Adipose tissue (tissue), 3 donors: Measurements from ENCODE around the gene REEP3. TPM values are rescaled to one million over a fixed set of nuclear protein-coding genes. Genes with fewer than 3 reads are reported as not detected.

Experiments used
- H3K27ac ChIP-seq: one replicate; pipeline ENCODE4 v1.5.1; 2013; ENCODE audit warnings: low read depth, low read length
- WGBS, 3 donors: extraction: QIAGEN DNeasy Blood & Tissue Kit; methylation state at CpG; one replicate each; pipeline ENCODE4 v1.1.7; 2013; 5-methylcytosine and 5-hydroxymethylcytosine counted together
- polyA plus RNA-seq, 3 donors: library from polyadenylated mRNA; stranded (reverse); fragments of 200-250 nt; gene quantifications; one replicate each; pipeline ENCODE4 v1.2.3, GENCODE V29; 2013
- donor health status: healthy with polysubstance abuse.
- donor health status: Bipolar disorder and iron deficiency.
- donor health status: healthy.

The REEP3 gene
- polyA plus RNA-seq, 3 donors = 5.2 to 15.0 (median 13.9) TPM

GRCh38 chr10:63576501-63576900, 55.3 kb downstream of the REEP3 start:
- no peak overlapping the region for H3K27ac ChIP-seq
- 78 to 89% (median 88%) methylated on average over 1 of the region's 1 CpG for WGBS, 3 donors

DNA sequence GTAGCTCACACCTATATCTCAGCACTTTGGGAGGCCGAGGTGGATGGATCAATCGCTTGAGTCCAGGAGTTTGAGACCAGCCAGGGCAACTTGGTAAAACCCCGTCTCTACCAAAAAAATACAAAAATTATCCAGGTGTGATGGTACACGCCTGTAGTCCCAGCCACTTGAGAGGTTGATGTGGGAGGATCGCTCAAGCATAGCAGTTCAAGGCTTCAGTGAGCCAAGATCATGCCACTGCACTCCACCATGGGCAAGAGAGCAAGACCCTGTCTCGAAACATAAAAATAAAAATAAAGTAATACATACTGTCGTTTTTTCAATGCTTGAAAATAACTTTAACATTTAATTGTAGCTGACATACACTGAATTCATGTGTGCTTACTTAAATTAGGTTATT, 57.3 kb downstream of the REEP3 start:
- no peak overlapping the region for H3K27ac ChIP-seq
- WGBS, 3 donors = 87 to 96% (median 88%) methylated on average over 7 of the region's 7 CpGs

- H3K27ac ChIP-seq = no peak overlapping the region
These were observed 58.3 kb downstream of the REEP3 start for GRCh38 chr10:63579371-63580014.

DNA sequence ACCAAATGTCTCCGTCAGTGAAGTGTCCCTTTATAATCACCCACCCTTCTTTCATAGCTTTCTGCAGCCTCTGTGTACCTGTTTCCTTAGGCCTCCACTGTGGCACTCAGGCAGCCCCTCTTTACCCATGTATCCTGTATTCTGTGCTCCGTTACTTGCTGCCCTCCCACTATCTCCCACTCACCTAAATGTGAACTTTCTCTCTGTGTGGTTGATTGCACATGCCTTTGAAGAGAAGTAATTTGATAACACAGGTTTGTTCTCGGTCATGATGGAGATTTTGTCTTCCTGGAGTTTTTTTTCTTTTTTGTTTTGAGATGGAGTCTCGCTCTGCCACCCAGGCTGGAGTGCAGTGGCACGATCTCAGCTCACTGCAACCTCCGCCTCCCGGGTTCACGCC, 61.5 kb downstream of the REEP3 start:
- no peak overlapping the region for H3K27ac ChIP-seq
- 97 to 98% (median 97%) methylated on average over 8 of the region's 8 CpGs for WGBS, 3 donors

DNA sequence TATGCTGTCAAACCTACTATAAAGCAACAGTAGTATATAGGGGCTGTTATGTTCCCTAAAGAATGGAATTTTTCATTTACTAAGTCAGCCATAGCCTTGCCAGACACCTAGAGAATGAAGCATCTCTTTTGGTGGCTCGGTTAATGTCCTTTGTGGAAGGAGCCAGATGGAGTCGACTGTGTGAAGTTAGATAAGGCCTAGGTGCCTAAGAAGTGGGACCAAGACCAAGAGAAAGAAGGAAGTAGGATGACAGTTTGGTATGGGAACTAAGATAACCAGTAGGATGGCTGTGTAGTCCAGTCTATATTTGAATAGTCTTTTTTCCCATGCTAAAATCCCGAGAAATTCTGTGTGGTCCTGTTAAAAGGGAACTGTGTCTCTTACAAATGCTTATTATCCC, 62.2 kb downstream of the REEP3 start:
- 73 to 84% (median 75%) methylated on average over 3 of the region's 3 CpGs for WGBS, 3 donors
- no peak overlapping the region for H3K27ac ChIP-seq

GRCh38 chr10:63583909-63584724, 62.9 kb downstream of the REEP3 start:
- no peak overlapping the region for H3K27ac ChIP-seq
- 79% methylated on average over 5 of the region's 5 CpGs for WGBS, 3 donors

GRCh38 chr10:63584725-63585035, 63.5 kb downstream of the REEP3 start:
- H3K27ac ChIP-seq = no peak overlapping the region

DNA sequence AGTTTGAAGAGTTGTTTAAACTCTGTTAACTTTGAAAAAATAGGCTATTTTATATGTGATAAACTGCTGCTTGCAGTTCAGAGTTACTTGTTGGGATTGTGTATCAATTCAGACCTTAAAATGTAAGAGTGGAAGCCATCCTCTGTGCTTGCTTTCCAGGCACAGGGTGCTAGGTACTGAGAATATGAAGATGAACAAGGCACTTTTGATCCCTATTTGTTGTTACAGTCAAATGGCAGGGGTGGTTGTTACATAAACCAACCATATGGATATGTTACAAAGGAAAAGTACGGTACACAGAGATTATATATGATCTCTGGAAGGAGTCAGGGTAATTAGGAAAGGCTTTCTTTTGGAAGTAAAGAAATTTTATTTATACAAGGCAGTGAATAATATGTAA, 63.8 kb downstream of the REEP3 start:
- WGBS, 3 donors = 91 to 95% (median 92%) methylated on average over 1 of the region's 1 CpG
- no peak overlapping the region for H3K27ac ChIP-seq

- 87 to 98% (median 87%) methylated on average over 2 of the region's 2 CpGs for WGBS, 3 donors
- H3K27ac ChIP-seq = no peak overlapping the region
These were observed 64.8 kb downstream of the REEP3 start for GRCh38 chr10:63586043-63586442.

- 85 to 96% (median 88%) methylated on average over 4 of the region's 4 CpGs for WGBS, 3 donors
- no peak overlapping the region for H3K27ac ChIP-seq
These were observed 66.0 kb downstream of the REEP3 start for GRCh38 chr10:63587191-63587590.

GRCh38 chr10:63588436-63589167, 67.4 kb downstream of the REEP3 start:
- WGBS, 3 donors = 49 to 79% (median 79%) methylated on average over 4 of the region's 4 CpGs
- no peak overlapping the region for H3K27ac ChIP-seq

DNA sequence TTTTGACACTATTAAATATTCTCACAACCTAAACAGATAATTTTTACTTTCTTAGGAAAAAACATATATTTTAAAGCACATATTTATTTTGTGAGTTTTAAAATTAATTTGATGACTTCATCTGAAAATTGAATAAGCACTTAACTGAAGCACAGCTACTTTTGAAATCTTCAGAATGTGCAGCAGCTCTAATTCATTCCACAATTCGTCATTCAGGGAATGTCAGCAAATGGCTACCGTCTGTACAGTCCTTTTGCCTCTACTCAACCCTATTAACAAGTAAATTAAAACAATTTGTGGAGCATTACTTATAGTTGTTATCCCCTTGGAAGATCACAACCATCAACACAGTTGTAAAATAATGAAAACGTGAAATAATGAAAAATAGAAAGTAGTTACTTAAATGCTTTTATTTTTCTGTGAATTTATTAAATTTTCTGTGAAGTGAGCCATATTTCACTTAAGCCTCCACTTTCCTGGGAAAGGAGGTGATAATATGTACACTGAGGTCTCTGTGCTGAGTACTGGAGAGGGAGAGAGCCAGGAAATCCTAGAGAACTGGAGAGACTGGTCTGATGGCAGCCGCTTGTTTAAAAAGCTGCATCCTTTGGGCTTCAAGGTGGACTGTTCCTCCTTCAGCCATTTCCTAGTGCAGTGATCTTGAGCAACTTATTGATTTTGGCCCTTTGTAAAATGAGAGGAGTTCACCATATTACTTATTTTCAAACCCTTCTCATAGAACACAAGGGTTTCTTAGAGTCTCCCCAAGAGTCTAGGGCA, 70.6 kb downstream of the REEP3 start:
- 89 to 95% (median 93%) methylated on average over 4 of the region's 4 CpGs for WGBS, 3 donors
- H3K27ac ChIP-seq = no peak overlapping the region

DNA sequence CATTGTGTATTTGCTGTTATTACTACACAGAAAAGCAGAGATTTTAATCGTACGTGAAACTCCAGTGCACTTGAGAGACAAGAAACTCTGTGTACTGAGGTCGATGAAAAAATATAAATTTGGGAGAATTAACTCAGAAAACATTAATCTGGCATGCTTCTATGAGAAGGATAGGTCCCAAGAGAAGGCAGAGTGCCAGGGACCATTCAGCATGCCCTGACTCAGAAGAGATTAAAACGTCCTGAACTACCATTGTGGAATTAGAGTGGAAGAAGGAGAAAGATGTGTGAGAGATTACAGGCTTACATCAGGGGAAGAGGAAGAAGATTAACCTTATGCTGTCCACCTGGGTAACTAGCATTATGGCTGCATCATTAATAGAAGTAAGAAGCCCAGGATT, 72.4 kb downstream of the REEP3 start:
- no peak overlapping the region for H3K27ac ChIP-seq
- WGBS, 3 donors = 55 to 63% (median 59%) methylated on average over 4 of the region's 4 CpGs

GRCh38 chr10:63595072-63595471, 73.9 kb downstream of the REEP3 start:
- H3K27ac ChIP-seq = no peak overlapping the region
- 38 to 79% (median 62%) methylated on average over 3 of the region's 3 CpGs for WGBS, 3 donors

GRCh38 chr10:63596924-63597323, 75.7 kb downstream of the REEP3 start:
- H3K27ac ChIP-seq = no peak overlapping the region
- 58 to 75% (median 68%) methylated on average over 4 of the region's 4 CpGs for WGBS, 3 donors

- WGBS, 3 donors = 93 to 96% (median 95%) methylated on average over 1 of the region's 1 CpG
These were observed 79.3 kb downstream of the REEP3 start for GRCh38 chr10:63600540-63600939.

DNA sequence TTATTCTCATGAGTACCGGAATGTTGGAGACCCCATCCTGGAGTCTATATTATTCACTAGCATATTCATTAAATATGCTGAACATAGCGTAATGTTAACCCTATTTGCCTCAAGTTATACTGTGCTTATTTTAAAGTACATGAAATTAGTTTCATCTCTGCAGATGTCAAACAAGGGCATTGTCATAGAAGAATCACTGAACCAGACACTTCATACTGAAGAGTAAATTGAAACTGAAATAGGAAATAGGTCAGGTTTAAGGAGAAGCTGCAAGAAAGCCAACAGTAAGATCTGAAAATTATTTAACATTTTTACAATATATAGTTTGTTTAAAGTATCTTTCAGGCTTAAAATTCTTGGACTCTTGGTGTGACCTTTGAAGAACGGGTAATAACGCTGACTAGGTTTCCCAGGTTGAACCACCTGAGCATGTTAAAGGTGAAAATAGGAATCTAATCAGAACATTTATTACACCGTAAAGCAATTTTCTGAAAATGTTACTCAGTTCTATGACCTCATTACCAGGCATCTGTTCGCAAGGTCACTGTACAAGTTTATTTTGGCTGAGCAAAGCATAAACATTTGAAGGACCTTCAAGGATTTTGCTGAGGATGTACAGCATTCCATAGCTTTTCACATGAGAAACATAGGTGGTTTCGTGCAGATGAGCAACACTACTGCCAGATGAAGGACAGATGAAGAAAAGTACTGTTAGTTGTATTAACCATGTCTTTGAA, 82.7 kb downstream of the REEP3 start:
- WGBS, 3 donors = 66 to 94% (median 93%) methylated on average over 7 of the region's 7 CpGs
- H3K27ac ChIP-seq = no peak overlapping the region

More at GRCh38 chr10:63600540-63600939, 79.3 kb downstream of the REEP3 start:
- no peak overlapping the region for H3K27ac ChIP-seq
